MCF 10A (cell line): ENCODE data around the gene KCNC3. TPM values are rescaled to one million over a fixed set of nuclear protein-coding genes. Genes with fewer than 3 reads are reported as not detected.

Experiments
- Bru-seq: library from RNA; stranded (reverse); fragments of 400-500 nt; gene quantifications from one replicate; lab custom pipeline; 2021; lab: Mats Ljungman, UMichigan
- BruChase-seq, 2 experiments: library from RNA; stranded (reverse); fragments of 400-500 nt; gene quantifications; one replicate each; lab custom pipeline; 2021; lab: Mats Ljungman, UMichigan
- BruUV-seq: library from RNA; stranded (reverse); fragments of 400-500 nt; replicated peaks from 2 replicates; lab custom pipeline; 2021; lab: Mats Ljungman, UMichigan
- CTCF ChIA-PET: fragments of 300-600 bp; sonication (Branson Sonifier 250); formaldehyde crosslinking; extraction: SDS; loops from one replicate; lab custom pipeline; 2021; ENCODE audit warnings: antibody characterized with exemption, inconsistent platforms; lab: Yijun Ruan, JAX
- POLR2A ChIA-PET: fragments of 300-600, 350-650 bp; sonication (Branson Sonifier 250); formaldehyde crosslinking; extraction: SDS; loops from one replicate; lab custom pipeline; 2020; ENCODE audit warnings: antibody characterized with exemption, inconsistent platforms; lab: Yijun Ruan, JAX
- DNase-seq: peaks from one replicate; pipeline ENCODE4 v3.0.0-alpha.2; 2018; ENCODE audit not compliant: unreplicated experiment
- H3K27ac Mint-ChIP-seq: one replicate; pipeline ENCODE4 v1.8.0; 2022; ENCODE audit warnings: mild to moderate bottlenecking, low read depth, mixed read lengths; ENCODE audit not compliant: unreplicated experiment
- H3K27me3 Mint-ChIP-seq: one replicate; pipeline ENCODE4 v1.8.0; 2022; ENCODE audit warnings: mixed read lengths; ENCODE audit not compliant: insufficient read depth, unreplicated experiment
- H3K36me3 Mint-ChIP-seq: one replicate; pipeline ENCODE4 v1.8.0; 2022; ENCODE audit warnings: mild to moderate bottlenecking, moderate library complexity, mixed read lengths; ENCODE audit not compliant: insufficient read depth, unreplicated experiment
- H3K4me1 Mint-ChIP-seq: one replicate; pipeline ENCODE4 v1.8.0; 2022; ENCODE audit warnings: mixed read lengths; ENCODE audit not compliant: insufficient read depth, unreplicated experiment
- H3K4me3 Mint-ChIP-seq: one replicate; pipeline ENCODE4 v1.8.0; 2022; ENCODE audit warnings: mild to moderate bottlenecking, moderate library complexity, mixed read lengths; ENCODE audit not compliant: unreplicated experiment
- H3K9me3 Mint-ChIP-seq: one replicate; pipeline ENCODE4 v1.8.0; 2022; ENCODE audit warnings: mixed read lengths; ENCODE audit not compliant: unreplicated experiment
- intact Hi-C: fragments of 100-400 bp; cut with micrococcal nuclease; formaldehyde crosslinking; loops from 2 replicates; pipeline ENCODE4 v1.14.1; 2022
- long read RNA-seq: library from polyadenylated mRNA; stranded (forward); transcript quantifications from one replicate; pipeline ENCODE4 v2.0.0, GENCODE V29; 2022
- total RNA-seq: library from RNA; stranded (reverse); gene quantifications from 2 replicates; pipeline ENCODE4 v1.2.3, GENCODE V29; 2022
- TF ChIP-seq, protein P1 (sequence below): fragments of 200-600 bp; IDR thresholded peaks from one replicate; pipeline ENCODE4 v1.8.0; 2022; ENCODE audit warnings: antibody characterized with exemption, mild to moderate bottlenecking; ENCODE audit not compliant: unreplicated experiment

Gene KCNC3
- total RNA-seq: not detected in 2 replicates
- Bru-seq, nascent RNA: not detected
- BruChase-seq, experiment 1, labeled RNA remaining after a 6-hour chase: not detected
- not detected for BruChase-seq, experiment 2, labeled RNA remaining after a 2-hour chase
- long read RNA-seq: 0 reads

DNA sequence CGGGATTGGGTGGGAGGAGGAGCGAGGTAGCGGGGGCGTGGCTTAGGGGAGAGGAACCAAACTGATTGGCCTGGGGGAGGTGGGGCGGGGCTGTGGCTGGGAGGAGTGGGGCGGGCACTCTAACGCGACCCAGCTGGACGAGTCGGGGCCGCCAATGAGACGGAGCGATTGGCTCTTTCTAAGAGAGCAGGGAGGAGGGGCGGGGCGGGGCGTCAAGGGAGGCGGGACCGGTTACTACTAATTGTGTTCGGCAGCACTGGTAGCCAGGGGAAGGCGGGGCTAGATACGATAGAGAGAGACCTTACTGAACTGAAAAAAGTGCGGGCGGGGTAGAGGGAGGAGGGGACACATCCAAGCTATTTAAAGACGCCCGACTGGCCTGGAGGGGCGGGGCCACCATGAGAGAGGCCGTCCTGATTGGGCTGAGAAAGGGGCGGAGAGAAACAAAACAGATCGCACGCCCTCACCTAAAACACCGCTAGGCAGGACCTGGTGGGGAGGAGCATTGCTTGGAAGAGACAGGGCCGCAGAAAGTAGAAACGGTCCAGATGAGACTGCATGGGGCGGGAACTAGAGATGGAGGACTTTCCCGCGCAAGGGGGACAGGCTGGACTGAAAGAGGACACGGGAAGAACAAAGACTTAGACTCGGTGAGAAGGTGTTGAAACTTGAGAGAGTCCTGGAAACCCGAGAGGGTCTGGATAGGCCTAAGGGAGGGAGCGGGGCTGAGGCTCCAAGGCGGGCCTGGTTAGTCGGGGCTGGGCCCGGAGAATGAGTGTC lies at the start of gene KCNC3:
Gene KCNC3 (minus strand): TSS at position 232 of the 780 bp plus-strand sequence. CDS start 295 bp downstream, outside the sequence.
- no peak for DNase-seq
- H3K4me1 Mint-ChIP-seq: no peaks in the 10 kb centered on the region
- TF ChIP-seq, protein P1, sequence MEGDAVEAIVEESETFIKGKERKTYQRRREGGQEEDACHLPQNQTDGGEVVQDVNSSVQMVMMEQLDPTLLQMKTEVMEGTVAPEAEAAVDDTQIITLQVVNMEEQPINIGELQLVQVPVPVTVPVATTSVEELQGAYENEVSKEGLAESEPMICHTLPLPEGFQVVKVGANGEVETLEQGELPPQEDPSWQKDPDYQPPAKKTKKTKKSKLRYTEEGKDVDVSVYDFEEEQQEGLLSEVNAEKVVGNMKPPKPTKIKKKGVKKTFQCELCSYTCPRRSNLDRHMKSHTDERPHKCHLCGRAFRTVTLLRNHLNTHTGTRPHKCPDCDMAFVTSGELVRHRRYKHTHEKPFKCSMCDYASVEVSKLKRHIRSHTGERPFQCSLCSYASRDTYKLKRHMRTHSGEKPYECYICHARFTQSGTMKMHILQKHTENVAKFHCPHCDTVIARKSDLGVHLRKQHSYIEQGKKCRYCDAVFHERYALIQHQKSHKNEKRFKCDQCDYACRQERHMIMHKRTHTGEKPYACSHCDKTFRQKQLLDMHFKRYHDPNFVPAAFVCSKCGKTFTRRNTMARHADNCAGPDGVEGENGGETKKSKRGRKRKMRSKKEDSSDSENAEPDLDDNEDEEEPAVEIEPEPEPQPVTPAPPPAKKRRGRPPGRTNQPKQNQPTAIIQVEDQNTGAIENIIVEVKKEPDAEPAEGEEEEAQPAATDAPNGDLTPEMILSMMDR: no peak
- no peaks in the 10 kb centered on the region for H3K36me3 Mint-ChIP-seq
- CTCF ChIA-PET: no interaction called here
- POLR2A ChIA-PET: no interaction called here
- BruUV-seq: no TSS peak
- peaks cover 54% of the 10 kb centered on the region for H3K27me3 Mint-ChIP-seq
- intact Hi-C loops: no loop called here
- H3K4me3 Mint-ChIP-seq: no peak within 1 kb of the TSS
- H3K27ac Mint-ChIP-seq: no peak within 1 kb of the TSS
- H3K9me3 Mint-ChIP-seq: peaks cover 30% of the 10 kb centered on the region

- Mint-ChIP-seq H3K27ac (no peak overlapping the region), H3K36me3 (peaks cover 64% of the 10 kb centered on the region), H3K4me1 (peaks cover 13% of the 10 kb centered on the region), H3K27me3 (no peaks in the 10 kb centered on the region), H3K9me3 (no peaks in the 10 kb centered on the region), H3K4me3 (no peak overlapping the region)
- intact Hi-C loops: no loop called here
- TF ChIP-seq, protein P1: no peak
- ChIA-PET CTCF (no interaction called here), POLR2A (no interaction called here)
- BruUV-seq: no TSS peak
- no peak for DNase-seq
Observed at GRCh38 chr19:50378863-50379236, 49.7 kb upstream of the KCNC3 start.

- intact Hi-C loops: no loop called here
- no peaks in the 10 kb centered on the region for H3K27me3 Mint-ChIP-seq
- peaks cover 9% of the 10 kb centered on the region for H3K4me1 Mint-ChIP-seq
- H3K27ac Mint-ChIP-seq: no peak overlapping the region
- no peak for DNase-seq
- H3K4me3 Mint-ChIP-seq: peak overlapping the region; percentile 100
- H3K36me3 Mint-ChIP-seq: peaks cover 58% of the 10 kb centered on the region
- BruUV-seq: TSS peak; percentile 58
- ChIA-PET CTCF (no interaction called here), POLR2A (no interaction called here)
- TF ChIP-seq, protein P1: no peak
- no peaks in the 10 kb centered on the region for H3K9me3 Mint-ChIP-seq
Observed at GRCh38 chr19:50378169-50378862, 49.1 kb upstream of the KCNC3 start.

GRCh38 chr19:50377517-50377916 lies 48.3 kb upstream of the KCNC3 start:
- TF ChIP-seq, protein P1: no peak
- Mint-ChIP-seq H3K9me3 (no peaks in the 10 kb centered on the region), H3K27ac (no peak overlapping the region), H3K4me3 (peak overlapping the region; percentile 100), H3K4me1 (peaks cover 5% of the 10 kb centered on the region), H3K27me3 (no peaks in the 10 kb centered on the region), H3K36me3 (peaks cover 50% of the 10 kb centered on the region)
- BruUV-seq: no TSS peak
- POLR2A ChIA-PET: no interaction called here
- CTCF ChIA-PET: no interaction called here
- intact Hi-C loops: loop anchor here (2.0 kb wide), 1 partner anchor 77 kb away; no protein-coding TSS in a partner anchor
- DNase-seq: no peak
